Spleen (tissue), 7 donors: Measurements from ENCODE around the gene UBR4.

Experiments used
- CTCF ChIP-seq, 11 experiments: fragments of 200-600 bp in 7 of 11; fragments of 450-650 bp in 4 of 11; sonication (generic) in 4 of 11; IDR thresholded peaks in 8 of 11; conservative IDR thresholded peaks in 3 of 11; 1 replicate in 7 of 11; 2 replicates in 4 of 11; pipeline versions ENCODE4 v1.4.0 to v1.8.0; 2016 to 2021; ENCODE audit warnings: antibody characterized with exemption in 11 of 11, inconsistent platforms in 4 of 11, mild to moderate bottlenecking in 1 of 11
- POLR2A ChIP-seq, 3 donors: fragments of 450-650 bp; IDR thresholded peaks; one replicate each; pipeline ENCODE4 v1.5.1; 2017; ENCODE audit warnings: antibody characterized with exemption in 3 of 3, mild to moderate bottlenecking in 1 of 3
- donor health status: DM: no; HTN: no; CAD: no; lungs with moderate emphysema.
- donor health status: DM: no; HTN: no; CAD: no.
- donor health status: DM: no; HTN: no; CAD: no.

GRCh38 chr1:19067912-19068638, 142.0 kb downstream of the UBR4 start:
- TF ChIP-seq CTCF (IDR thresholded peaks at IDR 0.05 in 8 of 11, conservative IDR thresholded peaks at IDR 0.05 in 3 of 11): no peak
- TF ChIP-seq POLR2A (IDR thresholded peaks at IDR 0.05): no peak
